Measurements from ENCODE around the gene MPRIP. TPM values are rescaled to one million over a fixed set of nuclear protein-coding genes. Genes with fewer than 3 reads are reported as not detected.
A peak's percentile ranks its signal among the peaks of the same experiment; 100 is the strongest.

The MPRIP gene
- total RNA-seq, 2 donors from 2014 or later = 359 to 405 TPM

GRCh38 chr17:17091276-17091675 lies 49.0 kb downstream of the MPRIP start:
- peak; percentile 49 for DNase-seq (ENCODE audit: low spot score)
- intact Hi-C loops (cut with DNase I) = no loop called here

- intact Hi-C loops (cut with DNase I) = no loop called here
- peak; percentile 69 for DNase-seq (ENCODE audit: low spot score)
Observed at GRCh38 chr17:17091856-17092756, 49.8 kb downstream of the MPRIP start.

- intact Hi-C loops (cut with DNase I) = no loop called here
- DNase-seq (ENCODE audit: low spot score) = peak; percentile 68
Observed at GRCh38 chr17:17093764-17094163, 51.5 kb downstream of the MPRIP start.

- intact Hi-C loops (cut with DNase I) = no loop called here
- DNase-seq (ENCODE audit: low spot score) = no peak
Observed at GRCh38 chr17:17096438-17097178, 54.4 kb downstream of the MPRIP start.

GRCh38 chr17:17097763-17098345 lies 55.6 kb downstream of the MPRIP start:
- DNase-seq (ENCODE audit: low spot score) = no peak
- intact Hi-C loops (cut with DNase I) = no loop called here

- DNase-seq (ENCODE audit: low spot score) = no peak
- intact Hi-C loops (cut with DNase I) = no loop called here
Observed at GRCh38 chr17:17098551-17099179, 56.4 kb downstream of the MPRIP start.

GRCh38 chr17:17102176-17102575 lies 59.9 kb downstream of the MPRIP start:
- intact Hi-C loops (cut with DNase I) = no loop called here
- DNase-seq (ENCODE audit: low spot score) = no peak

- intact Hi-C loops (cut with DNase I) = no loop called here
Observed at GRCh38 chr17:17103160-17103559, 60.9 kb downstream of the MPRIP start.

GRCh38 chr17:17104036-17104435 lies 61.8 kb downstream of the MPRIP start:
- intact Hi-C loops (cut with DNase I) = loop anchor here in 1 of 2 donors (1.0 kb wide), 1 partner anchor 14 kb away; no protein-coding TSS in a partner anchor
- DNase-seq (ENCODE audit: low spot score) = no peak

More at GRCh38 chr17:17103160-17103559, 60.9 kb downstream of the MPRIP start:
- no peak for DNase-seq (ENCODE audit: low spot score)

- no peak for DNase-seq (ENCODE audit: low spot score)
- intact Hi-C loops (cut with DNase I) = loop anchor here in 1 of 2 donors (1.0 kb wide), 1 partner anchor 14 kb away; no protein-coding TSS in a partner anchor
Observed at GRCh38 chr17:17104494-17104893, 62.2 kb downstream of the MPRIP start.

GRCh38 chr17:17105976-17106375 lies 63.7 kb downstream of the MPRIP start:
- intact Hi-C loops (cut with DNase I) = no loop called here
- DNase-seq (ENCODE audit: low spot score) = no peak

GRCh38 chr17:17106756-17107155 lies 64.5 kb downstream of the MPRIP start:
- DNase-seq (ENCODE audit: low spot score) = no peak
- intact Hi-C loops (cut with DNase I) = no loop called here

- intact Hi-C loops (cut with DNase I) = no loop called here
- DNase-seq (ENCODE audit: low spot score) = no peak
Observed at GRCh38 chr17:17107281-17107680, 65.0 kb downstream of the MPRIP start.

- intact Hi-C loops (cut with DNase I) = no loop called here
- no peak for DNase-seq (ENCODE audit: low spot score)
Observed at GRCh38 chr17:17107891-17108431, 65.7 kb downstream of the MPRIP start.

- intact Hi-C loops (cut with DNase I) = no loop called here
- DNase-seq (ENCODE audit: low spot score) = no peak
Observed at GRCh38 chr17:17108451-17109049, 66.3 kb downstream of the MPRIP start.

GRCh38 chr17:17109256-17109655 lies 67.0 kb downstream of the MPRIP start:
- DNase-seq (ENCODE audit: low spot score) = no peak
- intact Hi-C loops (cut with DNase I) = no loop called here

GRCh38 chr17:17109907-17110306 lies 67.7 kb downstream of the MPRIP start:
- no peak for DNase-seq (ENCODE audit: low spot score)
- intact Hi-C loops (cut with DNase I) = no loop called here

- DNase-seq (ENCODE audit: low spot score) = no peak
- intact Hi-C loops (cut with DNase I) = no loop called here
Observed at GRCh38 chr17:17110520-17110919, 68.3 kb downstream of the MPRIP start.
